ENCODE results near the gene NBAS. TPM values are rescaled to one million over a fixed set of nuclear protein-coding genes. Genes with fewer than 3 reads are reported as not detected.

Gene NBAS
- total and polyA plus RNA-seq, 8 donors = 14.5 to 96.2 (median 41.2) TPM

DNA sequence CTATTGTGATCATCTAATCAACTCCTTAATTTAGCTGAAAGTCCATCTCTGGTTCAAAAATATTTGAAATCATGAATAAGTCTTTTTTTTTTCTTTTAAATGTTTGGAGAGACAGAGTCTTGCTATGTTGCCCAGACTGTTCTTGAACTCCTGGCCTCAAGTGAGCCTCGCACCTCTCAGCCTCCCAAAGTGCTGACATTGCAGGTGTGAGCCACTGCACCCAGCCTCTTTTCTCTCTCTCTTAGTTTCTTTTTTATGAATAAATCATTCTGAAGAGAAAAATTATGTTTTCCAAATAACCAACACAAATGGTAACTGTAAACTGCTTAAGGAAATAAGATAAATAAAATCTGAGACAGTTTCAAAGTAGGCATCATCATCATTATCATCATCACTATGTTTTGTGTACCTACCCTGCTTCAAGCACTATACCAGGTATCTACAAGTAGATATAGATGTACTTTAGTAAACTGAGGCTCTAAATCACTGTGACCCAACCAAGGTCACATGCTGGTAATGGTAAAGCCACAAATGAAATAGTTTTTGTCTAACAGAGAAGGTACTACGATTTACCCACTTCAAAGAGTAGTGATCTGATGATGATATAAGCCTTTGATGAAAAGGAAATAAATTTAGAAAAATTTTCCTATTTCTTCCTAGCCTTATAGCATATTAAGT is 5.0 kb upstream of the NBAS start:
- no peaks in the 10 kb centered on the region for H3K36me3 ChIP-seq
- no peak overlapping the region for H3K27ac ChIP-seq
- no peak overlapping the region for H3K4me3 ChIP-seq
- TF ChIP-seq POLR2A (IDR thresholded peaks at IDR 0.05) (no peak), EP300 (IDR thresholded peaks at IDR 0.05) (no peak), POLR2AphosphoS5 (IDR thresholded peaks at IDR 0.05) (no peak)
- TF ChIP-seq, protein P1, sequence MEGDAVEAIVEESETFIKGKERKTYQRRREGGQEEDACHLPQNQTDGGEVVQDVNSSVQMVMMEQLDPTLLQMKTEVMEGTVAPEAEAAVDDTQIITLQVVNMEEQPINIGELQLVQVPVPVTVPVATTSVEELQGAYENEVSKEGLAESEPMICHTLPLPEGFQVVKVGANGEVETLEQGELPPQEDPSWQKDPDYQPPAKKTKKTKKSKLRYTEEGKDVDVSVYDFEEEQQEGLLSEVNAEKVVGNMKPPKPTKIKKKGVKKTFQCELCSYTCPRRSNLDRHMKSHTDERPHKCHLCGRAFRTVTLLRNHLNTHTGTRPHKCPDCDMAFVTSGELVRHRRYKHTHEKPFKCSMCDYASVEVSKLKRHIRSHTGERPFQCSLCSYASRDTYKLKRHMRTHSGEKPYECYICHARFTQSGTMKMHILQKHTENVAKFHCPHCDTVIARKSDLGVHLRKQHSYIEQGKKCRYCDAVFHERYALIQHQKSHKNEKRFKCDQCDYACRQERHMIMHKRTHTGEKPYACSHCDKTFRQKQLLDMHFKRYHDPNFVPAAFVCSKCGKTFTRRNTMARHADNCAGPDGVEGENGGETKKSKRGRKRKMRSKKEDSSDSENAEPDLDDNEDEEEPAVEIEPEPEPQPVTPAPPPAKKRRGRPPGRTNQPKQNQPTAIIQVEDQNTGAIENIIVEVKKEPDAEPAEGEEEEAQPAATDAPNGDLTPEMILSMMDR (IDR thresholded peaks at IDR 0.05) = no peak
- intact Hi-C loops (cut with DNase I; ENCODE audit: low total_unique reads) = no loop called here
- H3K27me3 ChIP-seq = no peaks in the 10 kb centered on the region
- DNase-seq = no peak
- H3K9me3 ChIP-seq = no peaks in the 10 kb centered on the region
- 29 to 42% (median 34%) methylated on average over 2 of the region's 2 CpGs for WGBS, 5 donors
- H3K4me1 ChIP-seq = peaks cover 0 to 8% (median 4%) of the 10 kb centered on the region in 4 donors

DNA sequence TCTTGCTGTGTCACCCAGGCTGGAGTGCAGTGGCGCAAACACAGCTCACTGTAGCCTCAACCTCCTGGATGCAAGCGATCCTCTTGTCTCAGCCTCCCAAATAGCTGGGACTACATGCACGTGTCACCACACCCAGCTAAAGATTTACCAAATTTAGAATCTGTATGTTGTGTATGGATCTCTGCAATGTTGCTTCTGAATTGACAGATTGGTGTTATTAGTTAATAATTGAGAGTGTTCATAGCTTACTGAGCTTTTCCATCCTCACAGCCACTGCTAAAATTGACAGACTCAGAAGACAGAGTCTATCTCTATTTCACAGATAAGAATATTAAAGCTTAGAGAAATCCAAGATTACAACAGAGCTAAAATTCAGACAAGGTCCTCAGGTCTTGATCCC is 4.3 kb upstream of the NBAS start:
- Histone ChIP-seq H3K4me3 (no peak overlapping the region), H3K9me3 (no peaks in the 10 kb centered on the region), H3K27ac (no peak overlapping the region), H3K4me1 (peaks cover under 1 to 10% (median 5%) of the 10 kb centered on the region in 4 donors), H3K27me3 (no peaks in the 10 kb centered on the region), H3K36me3 (no peaks in the 10 kb centered on the region)
- WGBS, 5 donors = 83 to 89% (median 88%) methylated on average over 3 of the region's 3 CpGs
- no peak for DNase-seq
- intact Hi-C loops (cut with DNase I; ENCODE audit: low total_unique reads) = no loop called here
- TF ChIP-seq POLR2AphosphoS5 (IDR thresholded peaks at IDR 0.05) (no peak), EP300 (IDR thresholded peaks at IDR 0.05) (no peak), POLR2A (IDR thresholded peaks at IDR 0.05) (no peak)
- TF ChIP-seq, protein P1 (IDR thresholded peaks at IDR 0.05) = no peak

DNA sequence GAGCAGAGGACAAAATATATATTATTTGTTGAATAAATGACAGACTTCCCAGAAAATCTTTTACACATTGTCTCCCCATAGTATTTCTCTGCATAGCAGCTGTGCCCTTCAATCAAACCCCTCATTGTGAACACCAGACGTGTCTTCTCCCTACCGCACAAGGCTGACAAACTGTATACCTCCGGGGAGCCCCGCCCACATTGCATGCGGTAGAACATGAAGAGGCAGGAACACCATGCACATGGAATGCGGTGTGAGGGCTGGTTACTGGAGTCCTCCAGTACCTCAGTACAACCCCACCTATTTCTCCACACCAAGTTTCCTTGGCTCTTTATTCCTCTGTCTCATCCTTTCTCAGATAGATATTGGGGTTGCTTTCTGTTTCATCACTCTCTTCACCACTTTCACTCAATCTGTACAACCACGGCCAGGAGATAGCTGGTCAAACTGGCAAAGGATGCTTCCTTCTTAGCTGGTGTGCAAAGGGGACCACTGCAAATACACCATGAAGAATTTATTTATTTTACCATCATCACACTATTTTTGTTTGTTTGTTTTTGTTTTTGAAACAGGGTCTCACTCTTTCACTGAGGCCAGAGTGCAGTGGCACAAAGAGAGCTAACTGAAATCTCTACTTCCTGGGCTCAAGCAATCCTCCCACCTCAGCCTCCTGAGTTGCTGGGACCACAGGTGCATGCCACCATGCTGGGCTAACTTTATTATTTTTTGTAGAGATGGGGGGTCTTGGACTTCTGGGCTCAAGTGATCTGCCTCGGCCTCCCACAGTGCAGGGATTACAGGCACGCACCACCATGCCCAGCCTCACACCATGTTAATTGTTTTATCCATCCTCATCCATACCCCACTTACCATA is 2.3 kb upstream of the NBAS start:
- 81 to 89% (median 85%) methylated on average over 9 of the region's 9 CpGs for WGBS, 5 donors
- TF ChIP-seq EP300 (IDR thresholded peaks at IDR 0.05) = no peak
- TF ChIP-seq, protein P1 (IDR thresholded peaks at IDR 0.05) = no peak
- no peak for TF ChIP-seq POLR2AphosphoS5 (IDR thresholded peaks at IDR 0.05)
- no peak for TF ChIP-seq POLR2A (IDR thresholded peaks at IDR 0.05)
- no peaks in the 10 kb centered on the region for H3K27me3 ChIP-seq

DNA sequence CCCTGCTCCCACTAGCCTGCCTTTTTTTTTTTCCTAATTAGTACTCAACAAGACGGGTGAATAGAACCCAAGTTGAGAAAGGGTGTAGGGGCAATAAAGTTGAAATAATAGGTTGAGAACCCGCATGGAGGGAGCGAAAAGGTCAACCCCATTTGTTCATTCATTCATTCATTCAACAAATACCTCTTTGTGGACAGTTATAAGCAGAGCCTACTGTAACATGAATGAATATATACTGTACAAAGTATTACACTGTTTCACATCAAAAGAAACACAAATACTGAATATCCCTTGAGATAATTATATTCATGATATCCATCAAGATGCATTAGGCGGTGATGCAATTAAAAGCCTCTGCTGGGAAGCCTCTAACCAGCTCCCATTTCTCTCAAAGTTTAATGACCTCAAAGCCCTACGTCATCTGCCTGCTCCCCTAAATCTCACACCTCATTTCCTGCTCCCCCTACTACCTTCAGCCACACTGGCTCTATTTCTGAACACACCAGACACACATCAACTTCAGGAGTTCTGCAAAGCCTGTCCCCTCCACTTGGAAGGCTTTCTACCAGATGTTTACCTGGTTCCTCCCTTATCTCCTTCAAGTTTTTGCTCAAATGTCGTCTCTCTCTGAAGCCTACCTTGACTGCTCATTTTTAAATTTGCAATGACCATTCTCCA is 1.4 kb upstream of the NBAS start:
- WGBS, 5 donors = 71 to 78% (median 74%) methylated on average over 6 of the region's 6 CpGs
- H3K27me3 ChIP-seq = no peaks in the 10 kb centered on the region
- H3K27ac ChIP-seq = peak overlapping the region in 1 of 5 donors; percentile 87
- H3K4me3 ChIP-seq = no peak overlapping the region
- H3K36me3 ChIP-seq = no peaks in the 10 kb centered on the region
- TF ChIP-seq EP300 (IDR thresholded peaks at IDR 0.05) = no peak
- no peak for TF ChIP-seq POLR2AphosphoS5 (IDR thresholded peaks at IDR 0.05)
- TF ChIP-seq POLR2A (IDR thresholded peaks at IDR 0.05) = no peak
- TF ChIP-seq, protein P1 (IDR thresholded peaks at IDR 0.05) = no peak
- intact Hi-C loops (cut with DNase I; ENCODE audit: low total_unique reads) = no loop called here
- H3K4me1 ChIP-seq = peaks cover 14 to 37% (median 30%) of the 10 kb centered on the region in 4 donors
- no peaks in the 10 kb centered on the region for H3K9me3 ChIP-seq
- no peak for DNase-seq

More for the DNA sequence above, 2.3 kb upstream of the NBAS start:
- H3K9me3 ChIP-seq = no peaks in the 10 kb centered on the region
- intact Hi-C loops (cut with DNase I; ENCODE audit: low total_unique reads) = no loop called here
- no peak overlapping the region for H3K27ac ChIP-seq
- H3K4me3 ChIP-seq = no peak overlapping the region
- H3K4me1 ChIP-seq = peaks cover 14 to 28% (median 22%) of the 10 kb centered on the region in 4 donors
- no peak for DNase-seq
- no peaks in the 10 kb centered on the region for H3K36me3 ChIP-seq
